HG03558 (cell line): ENCODE results near the gene ZNF512B.
"Not testable (repeated sequence)": the region's sequence is repeated elsewhere in the genome, so short reads cannot be mapped to it uniquely, and the experiment has no call there.

Source experiments
- ATAC-seq: cut with Tn5 transposase; IDR thresholded peaks from one replicate; pipeline ENCODE4 v1.9.1; 2021; ENCODE audit warnings: moderate number of reproducible peaks; ENCODE audit not compliant: unreplicated experiment; ENCODE audit errors: extremely low read depth

ZNF512B gene

GRCh38 chr20:63937596-63937995 is 32.1 kb downstream of the ZNF512B start:
- ATAC-seq = no peak

- no peak for ATAC-seq
Measured at GRCh38 chr20:63935447-63935846, 34.3 kb downstream of the ZNF512B start.

GRCh38 chr20:63934271-63935068 is 35.3 kb downstream of the ZNF512B start:
- ATAC-seq = no peak

GRCh38 chr20:63933646-63934045 is 36.1 kb downstream of the ZNF512B start:
- no peak for ATAC-seq

- ATAC-seq = no peak
Measured at GRCh38 chr20:63932606-63933160, 37.0 kb downstream of the ZNF512B start.

- no peak for ATAC-seq
Measured at GRCh38 chr20:63931735-63932134, 38.0 kb downstream of the ZNF512B start.

GRCh38 chr20:63930971-63931553 is 38.7 kb downstream of the ZNF512B start:
- ATAC-seq = no peak

GRCh38 chr20:63929473-63929883 is 40.3 kb downstream of the ZNF512B start:
- not testable (repeated sequence) for ATAC-seq

GRCh38 chr20:63929071-63929470 is 40.7 kb downstream of the ZNF512B start:
- ATAC-seq = no peak

- no peak for ATAC-seq
Measured at GRCh38 chr20:63926298-63926697, 43.4 kb downstream of the ZNF512B start.

GRCh38 chr20:63924241-63924640 is 45.5 kb downstream of the ZNF512B start:
- no peak for ATAC-seq

- ATAC-seq = no peak
Measured at GRCh38 chr20:63923651-63924050, 46.1 kb downstream of the ZNF512B start.

GRCh38 chr20:63920226-63920625 is 49.5 kb downstream of the ZNF512B start:
- no peak for ATAC-seq

- ATAC-seq = no peak
Measured at GRCh38 chr20:63919130-63919529, 50.6 kb downstream of the ZNF512B start.

- no peak for ATAC-seq
Measured at GRCh38 chr20:63917811-63918210, 51.9 kb downstream of the ZNF512B start.

- not testable (repeated sequence) for ATAC-seq
Measured at GRCh38 chr20:63916371-63916939, 53.3 kb downstream of the ZNF512B start.

- no peak for ATAC-seq
Measured at GRCh38 chr20:63915471-63915870, 54.3 kb downstream of the ZNF512B start.

GRCh38 chr20:63913768-63914167 is 56.0 kb downstream of the ZNF512B start:
- ATAC-seq = no peak

- no peak for ATAC-seq
Measured at GRCh38 chr20:63911176-63911575, 58.6 kb downstream of the ZNF512B start.

- ATAC-seq = no peak
Measured at GRCh38 chr20:63908008-63908682, 61.6 kb downstream of the ZNF512B start.
